ENCODE measurements around the gene MN1. TPM values are rescaled to one million over a fixed set of nuclear protein-coding genes. Genes with fewer than 3 reads are reported as not detected.

The MN1 gene
- total and polyA plus RNA-seq, 2 experiments from 2014 or later: 1.0 to 6.8 TPM

DNA sequence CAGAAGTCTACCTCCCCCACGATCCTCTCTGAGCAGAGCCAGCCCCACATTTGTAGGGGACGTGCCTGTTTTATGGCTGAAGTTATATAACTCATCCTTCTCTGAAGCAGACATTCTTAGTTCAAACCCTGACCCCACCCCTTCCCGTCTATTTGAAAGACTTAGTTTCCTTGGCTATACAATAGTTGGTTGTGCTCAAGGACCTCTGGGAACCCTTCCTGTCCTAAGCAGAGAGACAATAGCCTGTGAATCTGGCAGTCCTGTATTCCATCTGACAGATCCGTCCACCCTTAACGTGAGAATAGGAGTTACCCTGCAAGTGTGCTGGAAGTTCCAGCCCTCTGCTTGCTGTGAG, 75.2 kb downstream of the MN1 start:
- H2AFZ ChIP-seq: no peak overlapping the region
- H3K4me3 ChIP-seq: no peak overlapping the region

More for the DNA sequence above, 75.2 kb downstream of the MN1 start:
- Mint-ChIP-seq H3K36me3 (ENCODE audit: low read depth) (peaks cover 52% of the 10 kb centered on the region), H3K4me3 (no peak overlapping the region), H3K4me1 (peaks cover 29% of the 10 kb centered on the region), H3K27ac (no peak overlapping the region), H3K9me3 (peaks cover 34% of the 10 kb centered on the region), H3K27me3 (ENCODE audit: insufficient read depth, low read depth, poor library complexity) (peaks cover 4% of the 10 kb centered on the region)
- no peaks in the 10 kb centered on the region for H3K9me2 ChIP-seq (ENCODE audit: insufficient read depth)
- no peaks in the 10 kb centered on the region for H3K27me3 ChIP-seq (ENCODE audit: insufficient read depth)
- no peak for ATAC-seq
- H3K79me2 ChIP-seq (replicated peaks; ENCODE audit: insufficient read depth): peaks cover 97% of the 10 kb centered on the region
- H3K27ac ChIP-seq (ENCODE audit: low read depth): no peak overlapping the region
- H4K20me1 ChIP-seq (replicated peaks; ENCODE audit: insufficient read depth): peaks cover 67% of the 10 kb centered on the region
- peaks cover 14% of the 10 kb centered on the region; the same call in 1 of the 2 replicates for H3F3A ChIP-seq (replicated peaks; ENCODE audit: low read depth)
- no peak for DNase-seq (ENCODE audit: low spot score)
- TF ChIP-seq ZNF114 (CRISPR knock-in tag; IDR thresholded peaks at IDR 0.05) (no peak), NANOG (IDR thresholded peaks at IDR 0.05; ENCODE audit: borderline replicate concordance) (no peak), ETS1 (IDR thresholded peaks at IDR 0.05) (no peak), ZNF462 (CRISPR knock-in tag; IDR thresholded peaks at IDR 0.05) (no peak), POLR2AphosphoS5 (IDR thresholded peaks at IDR 0.05; ENCODE audit: low read depth) (no peak), STAT1 (IDR thresholded peaks at IDR 0.05; ENCODE audit: unreplicated experiment) (no peak), EZH2 (IDR thresholded peaks at IDR 0.05; ENCODE audit: low read depth, unreplicated experiment) (no peak)
- no peak overlapping the region for H3K4me2 ChIP-seq
- peaks cover 30% of the 10 kb centered on the region for H3K4me1 ChIP-seq (ENCODE audit: insufficient read depth)
- no peaks in the 10 kb centered on the region for H3K36me3 ChIP-seq (ENCODE audit: insufficient read depth)
